HG02678 (cell line): ENCODE measurements around the gene ETV6.
A peak's percentile ranks its signal among the peaks of the same experiment; 100 is the strongest.

Source experiments
- ATAC-seq: cut with Tn5 transposase; IDR thresholded peaks from one replicate; pipeline ENCODE4 v1.9.1; 2021; ENCODE audit warnings: mild to moderate bottlenecking, moderate library complexity; ENCODE audit not compliant: unreplicated experiment

Gene ETV6

GRCh38 chr12:11713202-11713601, 63.7 kb downstream of the ETV6 start:
- no peak for ATAC-seq

DNA sequence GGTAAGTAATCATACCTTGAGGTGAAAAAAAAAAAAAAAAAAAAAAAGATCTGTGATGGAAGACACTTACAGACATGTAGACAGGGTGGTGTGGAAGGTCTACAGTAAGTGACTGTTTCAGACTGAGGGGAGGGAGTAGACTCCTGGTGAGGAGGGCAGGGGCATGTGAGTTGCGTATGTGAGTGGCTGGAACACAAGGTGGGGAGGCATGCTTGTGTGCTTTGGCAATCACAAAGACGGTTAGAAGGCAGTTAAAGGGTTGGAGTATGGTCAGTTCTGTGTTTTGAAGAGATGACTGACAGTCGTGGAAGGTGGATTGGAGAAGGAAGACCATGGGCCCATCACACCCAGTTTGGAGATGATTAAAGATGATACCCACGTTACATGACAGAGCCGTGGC, 65.2 kb downstream of the ETV6 start:
- no peak for ATAC-seq

DNA sequence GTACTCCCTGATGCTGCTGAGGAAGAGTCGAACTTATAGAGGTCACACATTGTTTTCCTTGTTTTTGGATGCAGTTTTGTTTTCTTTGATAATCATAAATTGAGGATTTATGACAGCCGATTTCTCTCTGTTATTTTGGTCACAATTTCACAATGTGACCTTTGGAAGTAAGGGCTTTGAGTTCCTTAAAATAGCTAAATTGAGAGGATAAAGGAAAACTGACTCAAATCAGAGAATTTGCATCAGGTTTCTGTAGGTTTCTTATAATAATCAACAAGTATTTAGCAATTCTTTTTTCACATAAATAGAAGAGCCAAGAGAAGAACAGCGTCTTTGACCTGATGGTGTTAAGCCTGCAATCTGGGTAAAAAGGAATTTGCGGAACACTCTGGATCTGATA, 66.1 kb downstream of the ETV6 start:
- ATAC-seq = no peak

DNA sequence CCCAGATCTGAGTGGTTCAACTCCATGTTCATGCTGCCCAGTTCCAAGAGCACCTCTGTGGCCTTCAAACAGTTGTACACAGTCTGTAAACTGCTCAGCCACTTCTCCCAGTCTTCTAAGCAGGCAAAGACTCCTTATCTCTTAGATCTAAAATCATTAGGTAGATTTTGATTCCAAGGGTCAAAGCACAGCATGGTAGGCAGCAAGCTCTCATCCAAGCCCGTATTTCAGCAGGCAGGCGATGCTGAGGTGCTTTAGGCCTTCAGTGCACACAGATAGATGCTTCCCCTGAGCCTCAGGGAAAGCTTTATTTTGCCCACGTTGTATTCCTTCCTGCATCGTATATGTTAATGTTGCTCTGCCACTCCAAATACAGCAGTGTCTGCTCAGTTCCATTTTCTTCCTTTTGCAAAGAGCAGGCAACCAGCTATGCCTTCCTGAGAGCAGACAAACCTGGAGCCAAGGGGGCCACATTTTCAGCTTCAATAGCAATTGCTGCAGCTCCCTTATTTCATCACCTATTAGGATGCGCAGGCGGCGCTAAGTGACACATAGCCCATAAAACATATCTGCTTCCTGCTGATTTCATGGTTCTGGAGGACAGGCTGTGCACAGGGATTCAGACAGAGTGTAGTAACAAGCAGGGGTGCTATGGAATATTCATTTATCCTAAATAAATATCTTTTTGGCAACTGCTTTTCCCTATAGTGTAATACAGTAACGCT, 67.5 kb downstream of the ETV6 start:
- ATAC-seq = no peak

GRCh38 chr12:11717519-11717961, 68.1 kb downstream of the ETV6 start:
- no peak for ATAC-seq

DNA sequence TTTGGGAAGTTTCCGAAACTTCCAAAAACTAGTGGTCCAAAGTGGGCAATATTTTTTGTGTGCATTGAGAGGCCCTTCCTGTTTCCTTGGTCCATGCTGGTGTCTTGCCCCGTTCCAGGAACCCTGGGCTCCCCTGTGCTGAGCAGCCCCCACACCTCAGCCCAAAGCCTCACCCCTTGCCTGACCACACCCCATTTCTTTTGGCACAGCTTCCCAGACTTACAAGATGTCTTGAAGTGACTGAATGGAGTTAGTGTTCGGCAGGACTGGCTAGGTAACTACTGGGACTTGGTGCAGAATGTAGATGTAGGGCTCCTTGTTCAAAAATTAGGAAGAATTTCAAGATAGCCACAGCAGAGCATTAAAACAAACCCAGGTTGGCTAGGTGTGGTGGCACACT, 68.6 kb downstream of the ETV6 start:
- ATAC-seq = no peak

- ATAC-seq = no peak
These were observed 69.3 kb downstream of the ETV6 start for GRCh38 chr12:11718768-11719253.

DNA sequence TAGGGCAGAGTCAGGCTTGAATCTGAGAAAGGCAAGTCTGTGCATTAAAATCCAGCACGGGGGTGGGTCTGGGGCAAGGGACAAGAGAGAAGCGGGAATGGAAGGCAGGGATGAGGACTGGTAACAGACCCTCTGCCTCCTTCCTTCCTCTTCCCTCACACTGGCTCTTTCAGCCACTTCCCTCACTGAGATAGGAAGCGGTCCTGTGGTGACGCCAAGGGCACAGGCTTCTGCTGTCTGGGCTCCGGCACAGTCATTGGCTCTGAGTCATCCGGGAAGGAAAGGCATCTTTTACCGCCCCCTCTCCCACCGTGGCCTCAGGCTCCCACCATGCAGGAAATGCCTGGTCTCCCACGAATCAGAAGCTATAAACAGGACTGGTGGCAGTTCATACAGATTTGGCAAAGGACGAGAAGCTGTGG, 70.2 kb downstream of the ETV6 start:
- ATAC-seq = no peak

GRCh38 chr12:11722071-11722470, 72.6 kb downstream of the ETV6 start:
- no peak for ATAC-seq

GRCh38 chr12:11722578-11723138, 73.2 kb downstream of the ETV6 start:
- no peak for ATAC-seq

DNA sequence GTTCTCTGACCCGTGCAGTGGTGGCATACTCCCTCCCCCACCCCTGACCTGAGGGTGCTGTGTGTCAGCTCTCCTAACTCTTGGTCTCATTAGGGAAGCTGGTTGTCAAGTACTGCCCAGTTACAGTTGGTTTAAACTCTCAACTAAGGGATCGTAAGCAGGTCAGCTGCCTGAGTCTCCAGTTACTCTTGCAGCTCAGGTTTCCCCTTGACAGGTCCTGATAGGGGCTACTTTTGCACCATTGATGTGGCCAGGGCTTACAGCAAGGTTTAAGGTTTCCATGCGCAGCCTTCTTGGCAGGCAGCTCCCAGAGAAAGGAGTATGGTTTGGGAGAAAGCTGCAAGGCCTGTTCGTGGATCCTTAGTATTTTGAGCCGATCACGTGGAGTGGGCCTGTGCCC, 74.5 kb downstream of the ETV6 start:
- ATAC-seq = no peak

- no peak for ATAC-seq
These were observed 75.4 kb downstream of the ETV6 start for GRCh38 chr12:11724888-11725311.

DNA sequence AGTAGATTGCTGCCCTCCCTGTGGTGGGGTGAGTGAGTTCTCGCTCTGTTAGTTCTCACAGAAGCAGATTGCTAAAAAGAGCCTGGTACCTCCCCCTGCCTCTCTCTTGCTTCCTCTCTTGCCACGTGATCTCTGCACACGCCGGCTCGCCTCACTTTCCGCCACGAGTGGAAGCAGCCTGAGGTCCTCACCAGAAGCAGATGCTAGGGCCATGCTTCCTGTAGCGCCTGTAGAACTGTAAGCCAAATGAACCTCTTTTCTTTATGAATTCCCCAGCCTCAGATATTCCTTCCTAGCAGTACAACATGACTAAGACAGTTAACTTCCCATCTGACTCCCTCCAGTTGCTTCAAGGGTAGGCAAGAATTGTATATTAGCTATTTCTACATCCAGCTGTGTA, 76.2 kb downstream of the ETV6 start:
- ATAC-seq = no peak

DNA sequence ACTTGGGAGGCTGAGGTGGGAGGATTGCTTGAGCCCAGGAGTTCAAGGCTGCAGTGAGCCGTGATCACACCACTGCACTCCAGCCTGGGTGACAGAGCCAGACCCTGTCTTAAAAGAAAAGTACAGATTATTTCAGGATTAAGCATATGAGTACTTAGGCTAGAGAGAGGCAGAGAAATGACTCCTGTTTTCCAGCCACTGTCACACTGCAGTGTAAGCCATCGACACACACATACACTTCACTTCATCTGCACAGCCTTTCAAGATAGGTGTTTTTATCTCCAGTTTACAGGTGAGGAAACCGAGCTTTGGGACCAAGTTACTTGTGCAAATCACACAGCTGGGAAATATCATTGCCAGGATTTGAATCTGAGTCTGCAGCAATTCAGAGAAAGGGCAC, 77.2 kb downstream of the ETV6 start:
- no peak for ATAC-seq

GRCh38 chr12:11727133-11727664, 77.7 kb downstream of the ETV6 start:
- ATAC-seq = no peak

DNA sequence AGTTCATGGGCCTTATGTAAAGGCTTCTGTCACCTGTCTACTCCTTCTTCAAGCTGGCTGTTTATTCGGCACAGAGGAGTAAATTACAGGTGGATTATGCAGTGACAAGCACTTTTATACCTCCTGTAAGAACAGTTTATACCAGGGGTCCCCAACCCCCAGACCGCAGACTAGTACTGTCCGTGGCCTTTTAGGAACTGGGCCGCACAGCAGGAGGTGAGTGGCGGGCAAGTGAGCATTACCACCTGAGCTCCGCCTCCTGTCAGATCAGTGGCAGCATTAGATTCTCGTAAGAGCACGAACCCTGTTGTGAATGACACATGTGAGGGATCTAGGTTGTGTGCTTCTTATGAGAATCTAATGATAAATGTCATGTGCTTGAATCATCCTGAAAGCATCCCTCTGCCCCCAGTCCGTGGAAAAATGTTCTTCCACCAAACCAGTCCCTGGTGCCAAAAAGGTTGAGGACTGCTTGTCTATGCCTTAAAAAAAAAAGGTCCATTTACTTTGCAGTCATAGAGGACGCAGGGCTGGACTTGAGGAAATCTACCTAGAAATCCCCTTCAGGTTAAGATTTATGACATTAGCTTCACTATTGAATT, 78.8 kb downstream of the ETV6 start:
- ATAC-seq = no peak

GRCh38 chr12:11729008-11729407, 79.5 kb downstream of the ETV6 start:
- ATAC-seq = no peak

DNA sequence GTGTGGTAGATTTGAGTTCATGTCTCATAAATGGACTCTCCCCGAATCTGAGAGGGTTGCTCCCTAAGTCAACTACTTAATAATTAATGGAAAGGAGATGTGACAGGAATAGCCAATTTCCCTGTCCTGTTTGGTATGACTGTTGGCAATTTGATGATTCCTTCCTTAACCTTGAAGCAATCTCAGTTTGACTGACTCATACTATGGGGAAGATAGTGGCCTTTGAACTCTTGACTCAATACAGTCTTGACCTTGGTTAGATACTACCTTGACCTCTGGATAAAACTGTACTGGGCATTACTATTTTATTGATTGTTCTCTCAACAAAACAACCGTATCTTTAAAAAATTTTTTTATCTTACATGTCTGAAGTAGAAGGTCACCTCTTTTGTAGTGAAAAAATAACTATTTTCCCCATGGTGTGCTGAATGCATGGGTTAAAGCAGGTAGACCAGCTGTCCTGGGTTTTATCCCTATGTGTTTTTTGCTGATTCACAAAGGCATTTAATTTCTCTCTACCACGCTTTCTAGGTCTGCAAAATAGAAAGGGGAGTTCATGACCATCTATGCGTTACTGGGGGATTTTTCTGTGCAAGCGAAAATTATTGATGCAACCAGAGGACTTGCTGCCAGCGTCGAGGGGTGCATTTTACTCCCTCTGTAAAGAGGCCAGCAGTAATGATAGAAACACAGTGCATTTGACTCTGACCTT, 80.1 kb downstream of the ETV6 start:
- no peak for ATAC-seq

- ATAC-seq = peak; percentile 34
These were observed 81.0 kb downstream of the ETV6 start for GRCh38 chr12:11730299-11731041.

DNA sequence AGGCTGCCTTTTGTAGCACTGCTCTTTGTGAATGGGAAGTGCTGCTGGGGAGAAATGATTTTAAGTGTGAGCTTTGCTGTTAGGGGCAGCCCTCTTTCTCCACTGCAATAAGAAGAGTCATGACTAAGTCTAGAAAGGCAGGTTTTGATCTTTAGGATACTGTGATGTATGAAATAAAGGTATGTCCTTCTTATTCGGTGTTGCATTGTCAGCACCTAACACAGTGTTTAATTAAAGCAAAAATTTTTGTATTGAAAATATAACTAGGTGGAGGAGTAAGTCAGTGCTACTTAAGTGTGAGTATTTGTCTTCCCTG, 81.5 kb downstream of the ETV6 start:
- no peak for ATAC-seq

DNA sequence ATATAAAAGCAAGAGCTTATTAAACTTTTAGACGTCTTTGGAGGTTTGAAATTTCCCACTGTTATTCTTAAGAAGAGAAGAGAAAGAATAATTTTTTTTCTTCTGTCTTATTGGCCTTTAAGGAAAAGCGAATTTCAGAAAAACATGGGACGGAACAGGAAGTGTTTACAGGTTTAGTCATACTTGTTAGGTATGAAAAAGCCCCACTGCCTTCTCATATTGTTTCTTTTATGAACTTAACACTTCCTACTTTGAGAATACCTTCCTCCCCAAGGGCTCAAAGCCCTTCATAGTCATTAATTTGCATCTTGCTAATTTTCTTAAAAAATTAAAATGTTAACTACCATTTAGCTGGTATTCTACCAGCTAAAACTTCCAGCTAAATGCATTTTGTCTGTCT, 82.0 kb downstream of the ETV6 start:
- ATAC-seq = no peak
